Immature natural killer cell (primary cell): Measurements from ENCODE around the gene BRSK2. TPM values are rescaled to one million over a fixed set of nuclear protein-coding genes. Genes with fewer than 3 reads are reported as not detected.

Source experiments
- DNase-seq, 3 donors: peaks; one replicate each; pipeline ENCODE4 v3.0.0; 2022; ENCODE audit warnings: mixed read lengths in 1 of 3
- H3K27ac Mint-ChIP-seq, 6 donors: one replicate each; pipeline ENCODE4 v1.8.0; 2020; ENCODE audit warnings: mixed read lengths in 6 of 6, mild to moderate bottlenecking in 5 of 6, inconsistent platforms in 4 of 6, moderate library complexity in 3 of 6
- H3K27me3 Mint-ChIP-seq, 3 donors: one replicate each; pipeline ENCODE4 v1.8.0; 2020 to 2021; ENCODE audit warnings: low read depth in 3 of 3, mild to moderate bottlenecking in 3 of 3, mixed read lengths in 3 of 3, moderate library complexity in 3 of 3, inconsistent platforms in 1 of 3
- H3K36me3 Mint-ChIP-seq, 3 donors: one replicate each; pipeline ENCODE4 v1.8.0; 2020; ENCODE audit warnings: mixed read lengths in 3 of 3, inconsistent platforms in 2 of 3, mild to moderate bottlenecking in 2 of 3
- H3K4me1 Mint-ChIP-seq, 2 donors: one replicate each; pipeline ENCODE4 v1.8.0; 2020; ENCODE audit warnings: inconsistent platforms in 2 of 2, mild to moderate bottlenecking in 2 of 2, mixed read lengths in 2 of 2, moderate library complexity in 1 of 2
- H3K4me3 Mint-ChIP-seq, 5 donors: one replicate each; pipeline ENCODE4 v1.8.0; 2020; ENCODE audit warnings: mild to moderate bottlenecking in 5 of 5, mixed read lengths in 5 of 5, inconsistent platforms in 3 of 5, moderate library complexity in 3 of 5
- H3K9me3 Mint-ChIP-seq, 6 donors: one replicate each; pipeline ENCODE4 v1.8.0; 2020; ENCODE audit warnings: mild to moderate bottlenecking in 6 of 6, mixed read lengths in 6 of 6, inconsistent platforms in 4 of 6, moderate library complexity in 3 of 6
- polyA plus RNA-seq, 3 donors: library from polyadenylated mRNA; unstranded; fragments of 300-500 nt; fragmentation: Illumina TruSeq; gene quantifications; one replicate each; pipeline ENCODE4 v1.2.3, GENCODE V29; 2021

The BRSK2 gene
- polyA plus RNA-seq, 3 donors from 2014 or later: 0.12 TPM; not detected in 2

- H3K9me3 Mint-ChIP-seq: peaks cover 0 to 2% (median 0%) of the 10 kb centered on the region in 6 donors
- no peak overlapping the region for H3K27ac Mint-ChIP-seq
- no peaks in the 10 kb centered on the region for H3K4me1 Mint-ChIP-seq
- DNase-seq: no peak
- no peaks in the 10 kb centered on the region for H3K36me3 Mint-ChIP-seq
- H3K4me3 Mint-ChIP-seq: no peak overlapping the region
- H3K27me3 Mint-ChIP-seq: peaks cover 2 to 12% (median 5%) of the 10 kb centered on the region in 3 donors
Measured at GRCh38 chr11:1360835-1361357, 28.8 kb upstream of the BRSK2 start.

GRCh38 chr11:1361882-1362281 is 27.9 kb upstream of the BRSK2 start:
- Mint-ChIP-seq H3K27me3 (peaks cover 0 to 6% (median 5%) of the 10 kb centered on the region in 3 donors), H3K4me1 (no peaks in the 10 kb centered on the region), H3K27ac (no peak overlapping the region), H3K9me3 (peaks cover 0 to 2% (median under 1%) of the 10 kb centered on the region in 6 donors), H3K36me3 (no peaks in the 10 kb centered on the region), H3K4me3 (no peak overlapping the region)
- no peak for DNase-seq

- Mint-ChIP-seq H3K36me3 (no peaks in the 10 kb centered on the region), H3K9me3 (peaks cover 0 to 2% (median under 1%) of the 10 kb centered on the region in 6 donors), H3K4me3 (no peak overlapping the region), H3K4me1 (no peaks in the 10 kb centered on the region), H3K27me3 (peaks cover 0 to 7% (median 2%) of the 10 kb centered on the region in 3 donors), H3K27ac (no peak overlapping the region)
- no peak for DNase-seq
Measured at GRCh38 chr11:1367721-1368120, 22.0 kb upstream of the BRSK2 start.

GRCh38 chr11:1368216-1368615 is 21.5 kb upstream of the BRSK2 start:
- no peak overlapping the region for H3K27ac Mint-ChIP-seq
- peaks cover 0 to 2% (median under 1%) of the 10 kb centered on the region in 6 donors for H3K9me3 Mint-ChIP-seq
- H3K4me1 Mint-ChIP-seq: no peaks in the 10 kb centered on the region
- H3K36me3 Mint-ChIP-seq: no peaks in the 10 kb centered on the region
- DNase-seq: no peak
- no peak overlapping the region for H3K4me3 Mint-ChIP-seq
- H3K27me3 Mint-ChIP-seq: peaks cover 0 to 7% (median 2%) of the 10 kb centered on the region in 3 donors

GRCh38 chr11:1368966-1369365 is 20.8 kb upstream of the BRSK2 start:
- Mint-ChIP-seq H3K9me3 (peaks cover 0 to 2% (median under 1%) of the 10 kb centered on the region in 6 donors), H3K27ac (no peak overlapping the region), H3K4me3 (no peak overlapping the region), H3K36me3 (no peaks in the 10 kb centered on the region), H3K27me3 (peaks cover 0 to 5% (median 2%) of the 10 kb centered on the region in 3 donors), H3K4me1 (no peaks in the 10 kb centered on the region)
- DNase-seq: no peak

- no peak for DNase-seq
- peaks cover 0 to 2% (median under 1%) of the 10 kb centered on the region in 6 donors for H3K9me3 Mint-ChIP-seq
- H3K36me3 Mint-ChIP-seq: no peaks in the 10 kb centered on the region
- no peak overlapping the region for H3K27ac Mint-ChIP-seq
- no peaks in the 10 kb centered on the region for H3K4me1 Mint-ChIP-seq
- H3K27me3 Mint-ChIP-seq: peaks cover 0 to 5% (median 2%) of the 10 kb centered on the region in 3 donors
- H3K4me3 Mint-ChIP-seq: no peak overlapping the region
Measured at GRCh38 chr11:1369371-1370005, 20.2 kb upstream of the BRSK2 start.

- Mint-ChIP-seq H3K27me3 (peaks cover 0 to 4% (median 0%) of the 10 kb centered on the region in 3 donors), H3K36me3 (no peaks in the 10 kb centered on the region), H3K27ac (no peak overlapping the region), H3K4me3 (no peak overlapping the region), H3K4me1 (no peaks in the 10 kb centered on the region), H3K9me3 (peaks cover 0 to 2% (median 0%) of the 10 kb centered on the region in 6 donors)
- no peak for DNase-seq
Measured at GRCh38 chr11:1370186-1371025, 19.3 kb upstream of the BRSK2 start.

GRCh38 chr11:1371026-1371325 is 18.8 kb upstream of the BRSK2 start:
- Mint-ChIP-seq H3K27me3 (peaks cover 0 to 1% (median 0%) of the 10 kb centered on the region in 3 donors), H3K9me3 (peaks cover 0 to 2% (median 0%) of the 10 kb centered on the region in 6 donors), H3K4me1 (no peaks in the 10 kb centered on the region), H3K27ac (no peak overlapping the region), H3K36me3 (no peaks in the 10 kb centered on the region), H3K4me3 (no peak overlapping the region)
- no peak for DNase-seq

GRCh38 chr11:1371377-1371776 is 18.4 kb upstream of the BRSK2 start:
- Mint-ChIP-seq H3K36me3 (no peaks in the 10 kb centered on the region), H3K27me3 (peaks cover 0 to 1% (median 0%) of the 10 kb centered on the region in 3 donors), H3K4me1 (no peaks in the 10 kb centered on the region), H3K4me3 (no peak overlapping the region), H3K27ac (no peak overlapping the region), H3K9me3 (peaks cover 0 to 2% (median 0%) of the 10 kb centered on the region in 6 donors)
- no peak for DNase-seq

- H3K36me3 Mint-ChIP-seq: no peaks in the 10 kb centered on the region
- DNase-seq: no peak
- H3K27ac Mint-ChIP-seq: no peak overlapping the region
- peaks cover 0 to 1% (median 0%) of the 10 kb centered on the region in 3 donors for H3K27me3 Mint-ChIP-seq
- H3K4me3 Mint-ChIP-seq: no peak overlapping the region
- H3K9me3 Mint-ChIP-seq: no peaks in the 10 kb centered on the region
- no peaks in the 10 kb centered on the region for H3K4me1 Mint-ChIP-seq
Measured at GRCh38 chr11:1371836-1372465, 17.8 kb upstream of the BRSK2 start.

- H3K27me3 Mint-ChIP-seq: peaks cover 0 to 3% (median 0%) of the 10 kb centered on the region in 3 donors
Measured at GRCh38 chr11:1372660-1373059, 17.1 kb upstream of the BRSK2 start.

GRCh38 chr11:1373536-1374214 is 16.1 kb upstream of the BRSK2 start:
- no peak for DNase-seq
- Mint-ChIP-seq H3K27me3 (peaks cover 0 to 3% (median 0%) of the 10 kb centered on the region in 3 donors), H3K4me3 (no peak overlapping the region), H3K36me3 (no peaks in the 10 kb centered on the region), H3K27ac (no peak overlapping the region), H3K9me3 (no peaks in the 10 kb centered on the region), H3K4me1 (no peaks in the 10 kb centered on the region)

More at GRCh38 chr11:1372660-1373059, 17.1 kb upstream of the BRSK2 start:
- Mint-ChIP-seq H3K4me1 (no peaks in the 10 kb centered on the region), H3K27ac (no peak overlapping the region), H3K9me3 (no peaks in the 10 kb centered on the region), H3K4me3 (no peak overlapping the region), H3K36me3 (no peaks in the 10 kb centered on the region)
- no peak for DNase-seq

- no peaks in the 10 kb centered on the region for H3K36me3 Mint-ChIP-seq
- no peaks in the 10 kb centered on the region for H3K9me3 Mint-ChIP-seq
- no peak overlapping the region for H3K4me3 Mint-ChIP-seq
- H3K4me1 Mint-ChIP-seq: no peaks in the 10 kb centered on the region
- peaks cover 0 to 4% (median 0%) of the 10 kb centered on the region in 3 donors for H3K27me3 Mint-ChIP-seq
- no peak for DNase-seq
- no peak overlapping the region for H3K27ac Mint-ChIP-seq
Measured at GRCh38 chr11:1375161-1375954, 14.4 kb upstream of the BRSK2 start.
